IPS-NIHi11 (cell line): Measurements from ENCODE around the gene SFSWAP.

Experiments used
- DNase-seq: peaks from one replicate; pipeline ENCODE4 v3.0.0; 2012; ENCODE audit warnings: mixed read lengths, low spot score

SFSWAP gene

DNA sequence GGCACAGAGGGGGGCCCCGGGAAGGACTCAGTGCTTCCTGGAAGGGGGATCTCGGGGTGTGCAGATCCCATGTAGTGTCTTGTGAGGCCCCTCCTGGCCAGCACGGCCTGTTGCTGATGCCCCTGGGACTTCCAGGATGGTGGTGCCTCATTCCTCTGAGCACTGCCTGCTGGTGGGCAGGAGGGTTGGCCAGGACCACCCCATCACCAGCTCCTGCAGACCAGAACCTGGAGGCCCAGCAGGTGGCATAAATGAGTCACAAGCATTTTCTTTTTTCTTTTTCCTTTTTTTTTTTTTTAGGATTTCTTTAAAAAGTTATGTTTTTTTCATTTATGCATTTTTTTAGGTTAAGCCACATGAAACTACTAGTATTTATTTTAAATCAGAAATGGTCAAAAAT is 125.3 kb downstream of the SFSWAP start:
- no peak for DNase-seq

DNA sequence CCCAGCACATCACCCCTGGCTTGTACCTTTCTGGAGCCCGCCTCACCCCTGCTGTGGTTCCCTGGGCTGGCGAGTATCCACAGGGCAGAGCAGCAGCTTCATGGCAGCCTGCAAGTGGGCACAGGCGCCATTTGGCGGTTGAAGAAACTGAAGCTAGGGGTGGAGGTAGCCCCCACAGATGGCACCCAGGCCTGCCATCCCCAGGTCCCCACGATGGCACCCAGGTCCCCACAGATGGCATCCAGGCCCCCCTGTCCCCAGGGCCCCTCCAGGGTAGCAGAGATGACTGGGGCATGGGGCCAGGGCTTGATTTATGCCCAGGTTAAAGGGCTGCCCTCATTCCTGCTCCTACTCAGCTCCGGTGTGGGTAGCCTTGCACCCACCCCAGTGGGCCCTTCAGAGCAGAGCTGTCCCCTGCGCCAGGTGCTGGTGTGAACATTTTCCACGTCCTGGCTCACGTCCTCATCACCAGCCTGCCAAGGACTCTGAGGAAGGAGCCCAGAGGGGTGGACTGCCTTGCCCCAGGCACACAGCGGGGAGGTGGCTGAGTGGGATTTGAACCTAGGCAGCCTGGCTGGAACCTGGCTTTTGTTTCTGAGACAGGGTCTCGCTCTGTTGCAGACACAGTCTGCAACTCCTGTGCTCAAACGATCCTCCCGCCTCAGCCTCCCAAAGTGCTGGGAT is 126.0 kb downstream of the SFSWAP start:
- no peak for DNase-seq

DNA sequence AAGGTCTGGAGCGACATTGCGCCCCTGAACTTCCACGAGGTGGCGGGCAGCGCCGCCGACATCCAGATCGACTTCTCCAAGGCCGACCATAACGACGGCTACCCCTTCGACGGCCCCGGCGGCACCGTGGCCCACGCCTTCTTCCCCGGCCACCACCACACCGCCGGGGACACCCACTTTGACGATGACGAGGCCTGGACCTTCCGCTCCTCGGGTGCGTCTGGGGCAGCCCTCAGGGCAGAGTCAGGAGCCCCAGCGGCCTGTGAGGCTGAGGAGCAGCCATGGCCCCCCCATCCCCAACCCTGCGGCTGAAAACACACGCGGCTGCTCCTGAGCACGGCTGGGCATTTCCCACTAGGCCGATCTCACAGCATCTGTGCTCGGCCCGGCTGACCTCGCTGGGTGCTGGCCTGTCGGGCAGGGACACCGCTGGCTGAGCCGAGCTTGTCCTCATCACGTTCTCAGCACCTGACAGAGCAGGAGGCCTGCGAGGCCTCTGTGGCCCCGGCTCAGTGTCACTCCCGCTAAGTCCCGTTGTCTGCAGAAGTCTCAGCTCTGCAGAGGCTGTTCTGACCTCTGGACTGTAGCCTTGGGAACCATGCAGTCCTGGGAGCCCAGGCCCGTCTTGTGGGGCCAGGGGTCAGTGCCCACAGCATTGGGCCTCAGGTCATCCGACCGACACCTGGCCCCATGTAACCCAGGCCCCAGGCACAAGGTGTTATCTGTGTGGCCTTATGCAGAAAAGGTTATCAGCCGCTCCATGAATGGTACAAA is 129.9 kb downstream of the SFSWAP start:
- DNase-seq, result no peak

DNA sequence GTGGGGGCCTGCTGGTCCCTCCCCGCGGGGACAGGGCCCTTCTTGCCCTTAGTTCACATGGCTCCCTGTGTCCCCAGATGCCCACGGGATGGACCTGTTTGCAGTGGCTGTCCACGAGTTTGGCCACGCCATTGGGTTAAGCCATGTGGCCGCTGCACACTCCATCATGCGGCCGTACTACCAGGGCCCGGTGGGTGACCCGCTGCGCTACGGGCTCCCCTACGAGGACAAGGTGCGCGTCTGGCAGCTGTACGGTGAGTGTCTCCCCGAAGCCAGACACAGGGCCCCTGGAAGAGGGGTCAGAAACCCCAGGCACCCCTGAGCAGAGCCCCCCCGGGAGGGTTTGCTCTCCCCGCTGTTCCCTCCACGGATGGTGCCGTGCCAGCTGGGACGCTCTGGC is 130.7 kb downstream of the SFSWAP start:
- no peak for DNase-seq

DNA sequence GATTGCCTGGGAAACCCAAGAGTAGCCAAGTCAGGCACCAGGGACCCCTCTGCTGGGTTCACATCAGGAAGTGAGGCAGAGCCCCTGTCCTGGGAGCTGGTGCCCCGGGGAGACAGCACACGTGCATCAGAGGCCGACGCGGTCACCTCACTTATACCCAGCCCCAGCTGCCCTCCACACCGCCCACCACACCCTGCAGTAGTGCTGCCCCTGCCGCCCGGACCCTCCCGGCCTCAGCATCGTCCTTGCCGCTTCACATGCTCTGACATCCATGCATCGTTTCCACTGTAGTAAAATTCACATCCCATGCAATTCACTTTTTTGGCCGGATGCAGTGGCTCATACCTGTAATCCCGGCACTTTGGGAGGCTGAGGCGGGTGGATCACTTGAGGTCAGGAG is 131.3 kb downstream of the SFSWAP start:
- no peak for DNase-seq

DNA sequence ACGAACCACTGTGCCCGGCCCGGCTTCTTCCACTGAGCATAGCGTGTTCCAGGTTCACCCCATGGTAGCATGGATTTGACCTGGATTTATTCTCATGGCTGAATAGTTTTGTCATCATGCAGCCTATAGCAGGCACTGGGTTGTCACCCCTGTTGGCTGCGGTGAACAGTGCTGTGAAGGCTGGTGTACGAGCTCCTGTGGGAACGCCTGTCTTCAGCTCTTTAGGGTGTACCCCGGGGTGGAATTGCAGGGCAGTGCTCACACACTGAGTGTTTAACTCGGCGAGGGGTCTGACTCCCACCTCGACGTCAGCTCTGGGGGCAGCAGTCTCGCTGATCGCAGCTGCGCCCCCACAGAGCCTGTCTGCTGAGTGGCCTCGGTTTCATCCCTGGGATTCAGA is 132.6 kb downstream of the SFSWAP start:
- no peak for DNase-seq

DNA sequence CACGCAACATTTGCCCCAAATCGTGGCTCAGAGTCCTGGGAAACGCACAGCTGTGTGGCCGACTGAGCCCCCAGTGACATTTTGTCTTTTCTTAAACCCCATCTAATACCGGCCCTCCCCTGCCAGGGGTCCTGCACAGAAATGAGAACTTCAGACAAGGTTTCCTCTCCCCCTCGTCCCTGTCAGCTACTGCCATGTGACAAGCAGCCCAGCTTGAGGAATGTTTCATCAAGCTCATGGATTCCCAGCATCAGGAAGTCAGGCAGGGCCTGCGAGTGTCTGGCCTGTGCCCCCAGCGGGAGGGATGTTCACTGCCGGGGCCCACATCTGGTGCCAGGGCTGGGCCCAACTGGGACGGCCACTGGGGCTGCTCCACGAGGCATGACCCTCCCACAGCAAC is 133.2 kb downstream of the SFSWAP start:
- no peak for DNase-seq

DNA sequence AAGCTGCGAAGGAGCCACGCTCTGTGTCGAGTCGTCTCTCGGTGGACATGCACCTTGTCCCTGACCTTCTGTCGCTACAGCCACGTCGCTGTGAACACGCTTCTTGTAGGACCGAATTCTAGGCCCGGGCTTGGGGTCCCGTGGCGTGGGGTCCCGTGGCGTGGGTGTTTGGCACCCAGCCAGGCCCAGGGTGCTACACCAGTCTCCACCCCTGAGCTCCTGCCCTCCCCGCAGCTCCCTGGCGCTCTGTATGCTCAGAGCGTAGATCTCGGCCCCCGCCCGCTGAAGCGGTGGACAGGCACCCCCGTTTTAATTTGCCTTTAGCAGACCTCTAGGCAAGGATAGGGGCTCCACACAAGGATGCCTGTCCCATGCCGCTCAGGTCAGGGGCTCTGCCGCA is 133.8 kb downstream of the SFSWAP start:
- DNase-seq, result no peak

DNA sequence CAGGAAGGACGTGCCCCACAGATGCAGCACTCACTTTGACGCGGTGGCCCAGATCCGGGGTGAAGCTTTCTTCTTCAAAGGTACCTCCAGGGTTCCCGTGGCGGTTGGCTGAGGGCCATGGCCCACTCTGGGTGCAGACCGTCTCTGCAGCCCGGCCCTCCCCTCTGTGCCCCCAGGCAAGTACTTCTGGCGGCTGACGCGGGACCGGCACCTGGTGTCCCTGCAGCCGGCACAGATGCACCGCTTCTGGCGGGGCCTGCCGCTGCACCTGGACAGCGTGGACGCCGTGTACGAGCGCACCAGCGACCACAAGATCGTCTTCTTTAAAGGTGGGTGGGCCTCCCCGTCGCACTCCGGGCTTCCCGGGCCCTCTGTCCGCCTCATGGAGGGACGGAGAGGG is 134.2 kb downstream of the SFSWAP start:
- no peak for DNase-seq

DNA sequence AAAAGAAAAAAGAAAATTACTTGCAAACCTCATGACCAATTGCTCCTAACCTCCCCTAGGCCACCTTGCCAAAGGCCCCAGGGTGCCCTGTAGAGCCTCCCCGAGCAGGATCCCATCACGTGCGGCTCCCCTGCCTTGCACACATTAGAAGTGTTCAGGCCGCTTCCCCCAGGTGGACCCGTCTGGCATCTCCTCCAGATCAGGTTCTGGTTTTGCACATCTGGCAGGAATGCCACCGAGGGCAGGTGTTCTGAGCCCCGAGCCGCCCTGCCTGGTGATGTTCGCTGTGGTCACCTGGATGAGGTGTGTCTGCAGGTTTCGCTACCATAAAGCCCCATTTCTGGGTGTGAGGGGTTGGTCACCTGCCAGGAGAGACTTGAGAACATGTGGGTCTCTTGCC is 136.6 kb downstream of the SFSWAP start:
- no peak for DNase-seq

DNA sequence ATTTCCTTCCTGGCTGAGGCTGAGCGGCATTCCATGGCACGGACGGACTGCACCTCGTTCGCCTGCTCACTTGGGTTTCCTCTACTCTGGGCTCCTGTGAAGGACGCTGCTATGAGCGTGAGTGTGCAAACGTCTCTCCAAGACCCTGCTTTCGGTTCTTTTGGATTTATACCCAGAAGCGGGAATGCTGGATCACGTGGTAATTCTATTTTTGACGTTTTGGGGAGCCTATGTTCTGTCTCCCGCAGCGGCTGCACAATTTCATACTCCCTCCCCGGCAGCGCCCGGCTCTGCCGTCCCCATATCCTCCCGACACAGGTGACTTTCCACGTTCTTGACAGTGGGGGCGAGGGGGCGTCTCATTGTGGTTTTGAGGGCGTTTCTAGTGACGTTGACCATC is 137.9 kb downstream of the SFSWAP start:
- DNase-seq, result no peak
